HG03342 (cell line): Measurements from ENCODE around the gene IL12RB2.
A peak's percentile ranks its signal among the peaks of the same experiment; 100 is the strongest.
"Not testable (repeated sequence)": the region's sequence is repeated elsewhere in the genome, so short reads cannot be mapped to it uniquely, and the experiment has no call there.

Experiments
- ATAC-seq: cut with Tn5 transposase; IDR thresholded peaks from one replicate; pipeline ENCODE4 v1.9.1; 2021; ENCODE audit warnings: mild to moderate bottlenecking, moderate library complexity; ENCODE audit not compliant: unreplicated experiment

IL12RB2 gene

GRCh38 chr1:67430358-67431155 is 122.9 kb downstream of the IL12RB2 start, which contains the start of gene SERBP1:
Gene SERBP1, minus strand, starts transcription at chr1:67430402. Its CDS starts 102 bp downstream, at chr1:67430300.
- ATAC-seq = peak; percentile 83

- ATAC-seq = no peak
Measured at GRCh38 chr1:67431156-67431765, 123.6 kb downstream of the IL12RB2 start.

GRCh38 chr1:67431869-67432578 is 124.4 kb downstream of the IL12RB2 start:
- ATAC-seq = no peak

- no peak for ATAC-seq
Measured at GRCh38 chr1:67432745-67433144, 125.1 kb downstream of the IL12RB2 start.

- no peak for ATAC-seq
Measured at GRCh38 chr1:67433837-67434236, 126.2 kb downstream of the IL12RB2 start.

GRCh38 chr1:67434491-67434890 is 126.8 kb downstream of the IL12RB2 start:
- ATAC-seq = no peak

- ATAC-seq = no peak
Measured at GRCh38 chr1:67436511-67437055, 128.9 kb downstream of the IL12RB2 start.

GRCh38 chr1:67437961-67438360 is 130.3 kb downstream of the IL12RB2 start:
- ATAC-seq = no peak

GRCh38 chr1:67439277-67440029 is 131.8 kb downstream of the IL12RB2 start:
- no peak for ATAC-seq

- ATAC-seq = no peak
Measured at GRCh38 chr1:67440339-67440738, 132.7 kb downstream of the IL12RB2 start.

- ATAC-seq = no peak
Measured at GRCh38 chr1:67441183-67441582, 133.5 kb downstream of the IL12RB2 start.

- no peak for ATAC-seq
Measured at GRCh38 chr1:67441739-67442281, 134.1 kb downstream of the IL12RB2 start.

GRCh38 chr1:67446014-67446413 is 138.3 kb downstream of the IL12RB2 start:
- not testable (repeated sequence) for ATAC-seq
